Glutamatergic neuron (in vitro differentiated cells): ENCODE data around the gene DSE. TPM values are rescaled to one million over a fixed set of nuclear protein-coding genes. Genes with fewer than 3 reads are reported as not detected.

ENCODE experiments used
- DNase-seq: peaks from one replicate; pipeline ENCODE4 v3.0.0; 2022
- H3K27ac Mint-ChIP-seq: one replicate; pipeline ENCODE4 v1.8.0; 2020; ENCODE audit warnings: mild to moderate bottlenecking, mixed read lengths, inconsistent platforms; ENCODE audit not compliant: unreplicated experiment
- H3K27me3 Mint-ChIP-seq: one replicate; pipeline ENCODE4 v1.8.0; 2020; ENCODE audit warnings: mild to moderate bottlenecking, moderate library complexity, mixed read lengths, inconsistent platforms; ENCODE audit not compliant: unreplicated experiment
- H3K36me3 Mint-ChIP-seq: one replicate; pipeline ENCODE4 v1.8.0; 2020; ENCODE audit warnings: mild to moderate bottlenecking, mixed read lengths, inconsistent platforms; ENCODE audit not compliant: unreplicated experiment
- H3K4me1 Mint-ChIP-seq: one replicate; pipeline ENCODE4 v1.8.0; 2020; ENCODE audit warnings: mild to moderate bottlenecking, low read depth, mixed read lengths, inconsistent platforms; ENCODE audit not compliant: unreplicated experiment
- H3K4me3 Mint-ChIP-seq: one replicate; pipeline ENCODE4 v1.8.0; 2020; ENCODE audit warnings: mild to moderate bottlenecking, mixed read lengths, inconsistent platforms; ENCODE audit not compliant: unreplicated experiment
- H3K9me3 Mint-ChIP-seq: one replicate; pipeline ENCODE4 v1.8.0; 2020; ENCODE audit warnings: mild to moderate bottlenecking, moderate library complexity, mixed read lengths, inconsistent platforms; ENCODE audit not compliant: unreplicated experiment
- total RNA-seq: library from RNA; stranded (reverse); fragmentation: NEBNext Ultra II Directional; extraction: Animal tissue kit (Norgen Biotek cat#: 25700); gene quantifications from one replicate; pipeline ENCODE4 v1.2.1, GENCODE V29; 2021; ENCODE audit not compliant: unreplicated experiment
- TF ChIP-seq, protein P1 (sequence below): fragments of 200-600 bp; sonication (generic); IDR thresholded peaks from one replicate; pipeline ENCODE4 v1.5.0; 2021; ENCODE audit not compliant: partially characterized antibody, unreplicated experiment

The DSE gene
- total RNA-seq, 1 donor from 2014 or later = 12.0 TPM

DNA sequence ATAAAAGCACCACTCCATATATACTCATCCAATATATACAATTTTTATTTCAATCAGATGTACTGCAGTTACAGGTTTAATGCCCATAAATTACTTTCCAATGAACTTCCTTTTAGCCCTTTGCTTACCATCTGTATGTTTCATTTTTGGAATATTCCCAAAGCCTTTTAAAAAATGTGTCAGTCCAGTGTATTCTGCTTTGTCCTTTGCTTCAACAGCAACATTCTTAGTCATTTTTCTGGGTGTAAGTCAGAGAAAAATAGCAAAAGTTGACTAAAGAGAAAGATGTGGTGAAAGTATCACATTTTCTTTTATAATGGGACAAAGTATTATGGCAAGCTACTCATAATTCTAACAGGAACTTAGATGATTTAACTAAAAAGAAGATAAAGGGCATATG is 15.2 kb downstream of the DSE start:
- no peak for DNase-seq
- TF ChIP-seq, protein P1, sequence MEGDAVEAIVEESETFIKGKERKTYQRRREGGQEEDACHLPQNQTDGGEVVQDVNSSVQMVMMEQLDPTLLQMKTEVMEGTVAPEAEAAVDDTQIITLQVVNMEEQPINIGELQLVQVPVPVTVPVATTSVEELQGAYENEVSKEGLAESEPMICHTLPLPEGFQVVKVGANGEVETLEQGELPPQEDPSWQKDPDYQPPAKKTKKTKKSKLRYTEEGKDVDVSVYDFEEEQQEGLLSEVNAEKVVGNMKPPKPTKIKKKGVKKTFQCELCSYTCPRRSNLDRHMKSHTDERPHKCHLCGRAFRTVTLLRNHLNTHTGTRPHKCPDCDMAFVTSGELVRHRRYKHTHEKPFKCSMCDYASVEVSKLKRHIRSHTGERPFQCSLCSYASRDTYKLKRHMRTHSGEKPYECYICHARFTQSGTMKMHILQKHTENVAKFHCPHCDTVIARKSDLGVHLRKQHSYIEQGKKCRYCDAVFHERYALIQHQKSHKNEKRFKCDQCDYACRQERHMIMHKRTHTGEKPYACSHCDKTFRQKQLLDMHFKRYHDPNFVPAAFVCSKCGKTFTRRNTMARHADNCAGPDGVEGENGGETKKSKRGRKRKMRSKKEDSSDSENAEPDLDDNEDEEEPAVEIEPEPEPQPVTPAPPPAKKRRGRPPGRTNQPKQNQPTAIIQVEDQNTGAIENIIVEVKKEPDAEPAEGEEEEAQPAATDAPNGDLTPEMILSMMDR = no peak
- no peak overlapping the region for H3K27ac Mint-ChIP-seq
- H3K4me1 Mint-ChIP-seq = peaks cover 6% of the 10 kb centered on the region
- H3K4me3 Mint-ChIP-seq = no peak overlapping the region
- no peaks in the 10 kb centered on the region for H3K9me3 Mint-ChIP-seq
- H3K36me3 Mint-ChIP-seq = no peaks in the 10 kb centered on the region
- no peaks in the 10 kb centered on the region for H3K27me3 Mint-ChIP-seq

GRCh38 chr6:116386581-116387299 is 16.0 kb downstream of the DSE start:
- Mint-ChIP-seq H3K27me3 (no peaks in the 10 kb centered on the region), H3K9me3 (no peaks in the 10 kb centered on the region), H3K4me1 (peaks cover 6% of the 10 kb centered on the region), H3K27ac (no peak overlapping the region), H3K4me3 (no peak overlapping the region), H3K36me3 (no peaks in the 10 kb centered on the region)
- DNase-seq = no peak
- TF ChIP-seq, protein P1 = no peak

GRCh38 chr6:116387374-116387773 is 16.6 kb downstream of the DSE start:
- TF ChIP-seq, protein P1 = no peak
- Mint-ChIP-seq H3K4me3 (no peak overlapping the region), H3K27ac (no peak overlapping the region), H3K9me3 (no peaks in the 10 kb centered on the region), H3K4me1 (peaks cover 6% of the 10 kb centered on the region), H3K27me3 (no peaks in the 10 kb centered on the region), H3K36me3 (no peaks in the 10 kb centered on the region)
- no peak for DNase-seq

GRCh38 chr6:116388924-116389323 is 18.2 kb downstream of the DSE start:
- TF ChIP-seq, protein P1 = no peak

DNA sequence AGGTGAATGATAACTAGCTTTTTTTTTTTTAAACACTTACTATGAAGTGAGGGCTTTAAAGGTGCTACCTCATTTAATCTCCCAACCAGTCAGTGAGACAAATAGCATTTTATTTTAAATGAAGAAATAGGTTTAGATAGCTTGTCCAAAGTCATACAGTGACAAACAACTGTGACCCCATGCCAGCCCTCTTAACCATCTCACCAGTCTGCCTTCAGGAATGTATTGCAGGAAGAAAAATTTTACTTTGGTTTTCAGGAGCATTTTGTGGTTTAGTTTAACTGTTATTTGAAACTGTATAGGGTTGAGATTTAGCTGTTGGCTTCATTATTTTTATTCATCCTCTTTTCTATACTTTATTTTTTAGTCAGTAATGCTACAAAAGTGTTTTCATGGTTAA is 18.6 kb downstream of the DSE start:
- peaks cover 6% of the 10 kb centered on the region for H3K4me1 Mint-ChIP-seq

More at GRCh38 chr6:116388924-116389323, 18.2 kb downstream of the DSE start:
- H3K36me3 Mint-ChIP-seq = no peaks in the 10 kb centered on the region
- no peaks in the 10 kb centered on the region for H3K9me3 Mint-ChIP-seq
- no peak overlapping the region for H3K4me3 Mint-ChIP-seq
- H3K27me3 Mint-ChIP-seq = no peaks in the 10 kb centered on the region
- H3K27ac Mint-ChIP-seq = no peak overlapping the region
- no peak for DNase-seq
- peaks cover 6% of the 10 kb centered on the region for H3K4me1 Mint-ChIP-seq

More for the DNA sequence above, 18.6 kb downstream of the DSE start:
- Mint-ChIP-seq H3K27ac (no peak overlapping the region), H3K9me3 (no peaks in the 10 kb centered on the region), H3K36me3 (no peaks in the 10 kb centered on the region), H3K27me3 (no peaks in the 10 kb centered on the region), H3K4me3 (no peak overlapping the region)
- DNase-seq = no peak
- TF ChIP-seq, protein P1 = no peak
